Mesenteric fat pad (tissue), 1 donor: ENCODE data around the gene CEP131. TPM values are rescaled to one million over a fixed set of nuclear protein-coding genes. Genes with fewer than 3 reads are reported as not detected.
"Not testable (repeated sequence)": the region's sequence is repeated elsewhere in the genome, so short reads cannot be mapped to it uniquely, and the experiment has no call there.

ENCODE experiments used
- DNase-seq: peaks from one replicate; pipeline ENCODE4 v3.0.0-alpha.2; 2020; ENCODE audit warnings: low spot score
- total RNA-seq: library from RNA; stranded (reverse); fragmentation: NEBNext Ultra II Directional; extraction: Animal tissue kit (Norgen Biotek cat#: 25700); gene quantifications from one replicate; pipeline ENCODE4 v1.2.1, GENCODE V29; 2021
- donor health status: DM: yes; HTN: yes; CAD: no.

The CEP131 gene
- total RNA-seq, 1 donor from 2014 or later: 3.4 TPM

GRCh38 chr17:81228834-81229665 lies 6.3 kb upstream of the CEP131 start:
- no peak for DNase-seq

GRCh38 chr17:81228420-81228819 lies 5.7 kb upstream of the CEP131 start:
- no peak for DNase-seq

- DNase-seq: not testable (repeated sequence)
Measured at GRCh38 chr17:81227630-81228029, 4.9 kb upstream of the CEP131 start.

GRCh38 chr17:81223762-81224130 lies 981 bp upstream of the CEP131 start:
- DNase-seq: no peak

GRCh38 chr17:81222620-81222905 lies 202 bp downstream of the CEP131 start:
- no peak for DNase-seq

GRCh38 chr17:81221842-81222619 lies 734 bp downstream of the CEP131 start:
- DNase-seq: no peak

- no peak for DNase-seq
Measured at GRCh38 chr17:81221371-81221841, 1.4 kb downstream of the CEP131 start.

GRCh38 chr17:81219476-81220180 lies 3.1 kb downstream of the CEP131 start:
- DNase-seq: no peak

- no peak for DNase-seq
Measured at GRCh38 chr17:81218991-81219390, 3.8 kb downstream of the CEP131 start.

GRCh38 chr17:81218459-81218858 lies 4.3 kb downstream of the CEP131 start:
- DNase-seq: no peak

GRCh38 chr17:81217491-81217890 lies 5.3 kb downstream of the CEP131 start:
- DNase-seq: no peak

GRCh38 chr17:81213978-81214377 lies 8.8 kb downstream of the CEP131 start:
- DNase-seq: no peak

GRCh38 chr17:81212365-81212764 lies 10.4 kb downstream of the CEP131 start:
- DNase-seq: no peak

- no peak for DNase-seq
Measured at GRCh38 chr17:81210868-81211267, 11.9 kb downstream of the CEP131 start.

GRCh38 chr17:81210466-81210865 lies 12.3 kb downstream of the CEP131 start:
- no peak for DNase-seq

GRCh38 chr17:81209141-81209540 lies 13.6 kb downstream of the CEP131 start:
- no peak for DNase-seq

- DNase-seq: no peak
Measured at GRCh38 chr17:81208651-81209050, 14.1 kb downstream of the CEP131 start.

- DNase-seq: no peak
Measured at GRCh38 chr17:81207610-81208581, 14.9 kb downstream of the CEP131 start.

- no peak for DNase-seq
Measured at GRCh38 chr17:81206657-81207056, 16.1 kb downstream of the CEP131 start.

- no peak for DNase-seq
Measured at GRCh38 chr17:81206166-81206565, 16.6 kb downstream of the CEP131 start.

GRCh38 chr17:81204578-81204977 lies 18.2 kb downstream of the CEP131 start:
- no peak for DNase-seq
